Cardiac muscle cell (in vitro differentiated cells and primary cell): ENCODE results near the gene DTX1. TPM values are rescaled to one million over a fixed set of nuclear protein-coding genes. Genes with fewer than 3 reads are reported as not detected.
"Not testable (repeated sequence)": the region's sequence is repeated elsewhere in the genome, so short reads cannot be mapped to it uniquely, and the experiment has no call there.

Experiments
- DNase-seq, 2 donors: peaks; one replicate each; pipeline versions ENCODE4 v3.0.0 to v3.0.0-alpha.2; 2010 to 2017; ENCODE audit warnings: low read depth in 1 of 2, low spot score in 1 of 2
- H3K27ac ChIP-seq: fragments of 200-600 bp; sonication (generic); 2 replicates; pipeline ENCODE4 v1.5.1; 2016
- H3K27me3 ChIP-seq: fragments of 200-600 bp; sonication (generic); 2 replicates; pipeline ENCODE4 v1.6.0; 2016; ENCODE audit warnings: control low read depth
- H3K36me3 ChIP-seq: fragments of 200-600 bp; sonication (generic); 2 replicates; pipeline ENCODE4 v1.5.1; 2016; ENCODE audit warnings: control low read depth
- H3K4me1 ChIP-seq: fragments of 200-600 bp; sonication (generic); 2 replicates; pipeline ENCODE4 v1.8.1; 2017; ENCODE audit warnings: low read depth, mild to moderate bottlenecking, mixed run types
- H3K4me3 ChIP-seq: fragments of 200-600 bp; sonication (generic); 2 replicates; pipeline ENCODE4 v1.5.1; 2016; ENCODE audit warnings: mild to moderate bottlenecking
- H3K9me3 ChIP-seq: fragments of 200-600 bp; sonication (generic); 2 replicates; pipeline ENCODE4 v1.5.1; 2017; ENCODE audit warnings: low read depth, mild to moderate bottlenecking, control low read depth
- polyA plus RNA-seq: library from polyadenylated mRNA; unstranded; fragments of >200 nt; fragmentation: Nextera tagmentation; extraction: Ambion mirVana; gene quantifications from 2 replicates; pipeline ENCODE4 v1.2.1, GENCODE V29; 2016
- total RNA-seq: library from RNA; depleted of rRNA; stranded (reverse); fragments of >200 nt; gene quantifications from 2 replicates; pipeline ENCODE4 v1.2.3, GENCODE V29; 2016
- TF ChIP-seq, protein P1 (sequence below): IDR thresholded peaks from 2 replicates; pipeline ENCODE4 v1.5.1; 2012; ENCODE audit warnings: low read depth, mild to moderate bottlenecking, low read length

DTX1 gene
- total and polyA plus RNA-seq, 2 experiments from 2014 or later, result 0.46 to 0.48 TPM

DNA sequence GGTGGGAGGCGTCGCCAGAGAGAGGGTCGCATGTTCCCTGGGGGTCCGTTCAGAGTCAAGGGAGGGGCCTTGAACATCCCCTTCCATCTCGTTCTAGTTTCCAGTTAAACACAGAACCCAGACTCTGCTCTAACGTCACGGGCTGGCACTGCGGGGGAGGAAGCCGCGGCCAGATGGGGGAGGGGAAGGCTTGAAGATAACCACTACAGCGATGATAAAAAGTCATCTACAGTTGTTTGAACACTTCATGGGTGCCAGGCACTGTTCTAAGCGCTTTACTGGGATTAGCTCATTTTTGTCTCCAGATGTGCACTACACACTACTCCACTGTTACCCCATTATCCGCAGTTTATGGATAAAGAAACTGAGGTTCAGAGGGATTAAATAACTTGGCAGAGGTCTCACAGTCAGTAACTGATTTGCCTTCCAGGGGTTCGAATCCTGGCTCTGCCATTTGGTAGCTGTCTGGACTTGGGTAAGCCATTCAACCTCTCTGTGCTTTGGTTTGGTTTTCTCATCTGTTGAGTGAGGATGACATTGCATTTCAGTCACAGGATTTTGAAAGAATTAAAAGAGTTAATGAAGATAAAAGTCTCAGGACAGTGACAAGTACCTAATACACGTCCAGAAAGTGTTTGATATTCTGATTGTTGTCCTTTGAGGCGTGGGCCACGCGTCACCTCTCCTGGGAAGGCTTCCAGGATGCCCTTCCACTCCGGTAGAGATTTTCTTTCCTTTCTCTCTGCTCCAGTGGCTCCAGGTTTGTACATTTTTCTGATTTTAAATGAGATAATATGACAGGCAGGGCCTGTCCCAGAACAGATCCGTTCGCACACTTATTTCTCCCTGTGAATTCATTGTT, 79.8 kb downstream of the DTX1 start:
- H3K4me3 ChIP-seq, result no peak overlapping the region

GRCh38 chr12:113136990-113137511, 80.5 kb downstream of the DTX1 start:
- Histone ChIP-seq H3K27me3 (peaks cover 22% of the 10 kb centered on the region), H3K9me3 (no peaks in the 10 kb centered on the region), H3K4me1 (no peaks in the 10 kb centered on the region), H3K36me3 (no peaks in the 10 kb centered on the region), H3K4me3 (no peak overlapping the region), H3K27ac (no peak overlapping the region)
- no peak for DNase-seq
- TF ChIP-seq, protein P1, sequence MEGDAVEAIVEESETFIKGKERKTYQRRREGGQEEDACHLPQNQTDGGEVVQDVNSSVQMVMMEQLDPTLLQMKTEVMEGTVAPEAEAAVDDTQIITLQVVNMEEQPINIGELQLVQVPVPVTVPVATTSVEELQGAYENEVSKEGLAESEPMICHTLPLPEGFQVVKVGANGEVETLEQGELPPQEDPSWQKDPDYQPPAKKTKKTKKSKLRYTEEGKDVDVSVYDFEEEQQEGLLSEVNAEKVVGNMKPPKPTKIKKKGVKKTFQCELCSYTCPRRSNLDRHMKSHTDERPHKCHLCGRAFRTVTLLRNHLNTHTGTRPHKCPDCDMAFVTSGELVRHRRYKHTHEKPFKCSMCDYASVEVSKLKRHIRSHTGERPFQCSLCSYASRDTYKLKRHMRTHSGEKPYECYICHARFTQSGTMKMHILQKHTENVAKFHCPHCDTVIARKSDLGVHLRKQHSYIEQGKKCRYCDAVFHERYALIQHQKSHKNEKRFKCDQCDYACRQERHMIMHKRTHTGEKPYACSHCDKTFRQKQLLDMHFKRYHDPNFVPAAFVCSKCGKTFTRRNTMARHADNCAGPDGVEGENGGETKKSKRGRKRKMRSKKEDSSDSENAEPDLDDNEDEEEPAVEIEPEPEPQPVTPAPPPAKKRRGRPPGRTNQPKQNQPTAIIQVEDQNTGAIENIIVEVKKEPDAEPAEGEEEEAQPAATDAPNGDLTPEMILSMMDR, result no peak

More for the DNA sequence above, 79.8 kb downstream of the DTX1 start:
- TF ChIP-seq, protein P1, result no peak
- H3K36me3 ChIP-seq, result no peaks in the 10 kb centered on the region
- no peaks in the 10 kb centered on the region for H3K4me1 ChIP-seq
- peak in 1 of 2 donors; percentile 30 for DNase-seq
- H3K27ac ChIP-seq, result no peak overlapping the region
- peaks cover 22% of the 10 kb centered on the region for H3K27me3 ChIP-seq
- no peaks in the 10 kb centered on the region for H3K9me3 ChIP-seq

DNA sequence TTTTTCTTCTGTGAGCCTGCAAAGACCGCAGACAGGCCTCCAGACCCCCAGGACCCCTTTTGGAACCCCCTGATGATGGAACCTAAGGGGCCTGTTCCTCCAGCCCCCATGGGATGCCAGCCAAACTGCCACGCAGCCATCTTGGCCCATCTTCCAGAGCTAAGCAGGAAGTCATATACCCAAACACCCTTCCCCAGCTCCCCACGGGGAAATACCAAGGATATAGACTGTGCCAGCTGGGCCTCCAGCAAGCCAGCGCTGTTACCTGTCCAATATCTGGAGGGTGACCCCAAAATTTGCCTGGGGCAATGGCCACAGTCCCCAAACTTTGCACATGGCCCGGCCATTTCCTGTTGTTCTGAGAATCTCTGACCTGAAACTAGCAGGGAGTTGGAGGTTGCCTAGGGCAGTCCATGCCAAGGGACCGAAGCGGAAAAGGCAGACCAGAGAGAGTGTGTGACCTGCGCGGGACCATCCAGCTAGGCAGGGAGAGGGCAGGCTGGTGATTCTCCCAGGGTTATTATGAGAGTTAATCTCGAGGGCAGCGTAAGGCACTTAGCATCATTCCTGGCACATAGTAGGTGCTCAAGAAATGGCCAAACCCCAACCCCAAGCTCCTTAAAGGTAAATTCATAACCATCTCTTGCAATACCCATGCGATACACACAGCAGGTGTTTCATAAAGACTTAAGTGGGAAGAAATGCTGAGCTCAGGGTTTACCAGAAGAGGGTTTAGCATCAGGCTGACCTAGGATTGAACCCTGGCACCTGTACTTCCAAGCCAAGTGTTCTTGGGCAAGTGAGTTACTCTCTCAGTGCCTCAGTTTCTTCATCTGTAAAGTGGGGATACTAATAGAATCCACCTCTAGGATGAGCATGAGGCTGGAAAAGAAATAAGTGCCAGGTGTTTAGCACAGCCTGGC, 81.6 kb downstream of the DTX1 start:
- no peak overlapping the region for H3K27ac ChIP-seq

DNA sequence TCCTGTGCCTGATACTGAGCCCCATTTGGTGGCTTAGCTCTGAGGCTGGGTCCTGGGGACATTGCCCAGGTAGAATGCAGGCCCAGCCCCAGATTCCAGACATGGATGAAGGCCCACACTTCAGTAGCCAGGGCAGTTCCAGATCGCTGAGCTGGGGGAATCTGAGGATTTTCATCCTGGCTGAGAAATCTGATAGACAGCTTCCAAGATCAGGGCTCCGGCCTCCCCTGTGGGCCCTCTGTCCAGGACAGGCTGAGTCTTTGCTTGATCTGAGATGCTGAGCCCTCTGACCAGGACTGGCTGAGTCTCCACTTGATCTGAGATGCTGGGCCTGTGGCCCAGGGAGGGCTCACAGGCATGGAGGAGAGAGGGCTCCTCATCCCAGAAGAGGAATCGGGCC, 82.3 kb downstream of the DTX1 start:
- no peaks in the 10 kb centered on the region for H3K36me3 ChIP-seq
- H3K9me3 ChIP-seq, result no peaks in the 10 kb centered on the region
- H3K4me1 ChIP-seq, result no peaks in the 10 kb centered on the region
- DNase-seq, result no peak
- H3K27ac ChIP-seq, result no peak overlapping the region
- H3K27me3 ChIP-seq, result peaks cover 22% of the 10 kb centered on the region
- TF ChIP-seq, protein P1, result no peak
- no peak overlapping the region for H3K4me3 ChIP-seq

More for the DNA sequence above, 81.6 kb downstream of the DTX1 start:
- no peak for DNase-seq
- Histone ChIP-seq H3K4me1 (no peaks in the 10 kb centered on the region), H3K27me3 (peaks cover 22% of the 10 kb centered on the region), H3K36me3 (no peaks in the 10 kb centered on the region), H3K9me3 (no peaks in the 10 kb centered on the region), H3K4me3 (no peak overlapping the region)
- TF ChIP-seq, protein P1, result no peak

- no peaks in the 10 kb centered on the region for H3K9me3 ChIP-seq
- H3K4me1 ChIP-seq, result no peaks in the 10 kb centered on the region
- DNase-seq, result no peak
- no peaks in the 10 kb centered on the region for H3K36me3 ChIP-seq
- TF ChIP-seq, protein P1, result no peak
- peaks cover 6% of the 10 kb centered on the region for H3K27me3 ChIP-seq
- no peak overlapping the region for H3K4me3 ChIP-seq
- H3K27ac ChIP-seq, result no peak overlapping the region
Measured at GRCh38 chr12:113140706-113141105, 84.2 kb downstream of the DTX1 start.

GRCh38 chr12:113141716-113142115, 85.2 kb downstream of the DTX1 start:
- H3K4me3 ChIP-seq, H3K27ac ChIP-seq, H3K27me3 ChIP-seq, H3K4me1 ChIP-seq, DNase-seq, H3K9me3 ChIP-seq, H3K36me3 ChIP-seq: not testable (repeated sequence)
